Measurements from ENCODE around the gene SMAD4.

DNA sequence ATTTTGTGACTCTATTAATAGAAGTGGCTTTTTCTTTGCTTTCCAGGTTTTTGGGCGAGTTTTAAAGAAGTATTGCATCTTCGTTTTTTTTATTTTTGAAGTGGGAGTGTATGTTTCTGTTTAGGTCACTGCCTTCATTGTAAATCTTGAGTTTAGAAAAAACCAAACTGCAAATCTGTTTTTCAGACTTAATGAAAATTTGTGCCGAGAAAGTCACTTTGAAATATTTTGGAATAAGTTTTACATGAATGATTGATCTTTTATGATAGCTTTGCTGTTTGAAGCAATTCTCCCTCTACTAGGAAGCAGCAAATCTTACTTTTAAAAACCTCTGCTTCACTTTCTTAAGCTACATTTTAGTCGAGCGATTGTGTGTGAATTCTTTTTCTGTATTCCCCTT lies 2.2 kb downstream of the SMAD4 start:
- TF ChIP-seq, protein P1, sequence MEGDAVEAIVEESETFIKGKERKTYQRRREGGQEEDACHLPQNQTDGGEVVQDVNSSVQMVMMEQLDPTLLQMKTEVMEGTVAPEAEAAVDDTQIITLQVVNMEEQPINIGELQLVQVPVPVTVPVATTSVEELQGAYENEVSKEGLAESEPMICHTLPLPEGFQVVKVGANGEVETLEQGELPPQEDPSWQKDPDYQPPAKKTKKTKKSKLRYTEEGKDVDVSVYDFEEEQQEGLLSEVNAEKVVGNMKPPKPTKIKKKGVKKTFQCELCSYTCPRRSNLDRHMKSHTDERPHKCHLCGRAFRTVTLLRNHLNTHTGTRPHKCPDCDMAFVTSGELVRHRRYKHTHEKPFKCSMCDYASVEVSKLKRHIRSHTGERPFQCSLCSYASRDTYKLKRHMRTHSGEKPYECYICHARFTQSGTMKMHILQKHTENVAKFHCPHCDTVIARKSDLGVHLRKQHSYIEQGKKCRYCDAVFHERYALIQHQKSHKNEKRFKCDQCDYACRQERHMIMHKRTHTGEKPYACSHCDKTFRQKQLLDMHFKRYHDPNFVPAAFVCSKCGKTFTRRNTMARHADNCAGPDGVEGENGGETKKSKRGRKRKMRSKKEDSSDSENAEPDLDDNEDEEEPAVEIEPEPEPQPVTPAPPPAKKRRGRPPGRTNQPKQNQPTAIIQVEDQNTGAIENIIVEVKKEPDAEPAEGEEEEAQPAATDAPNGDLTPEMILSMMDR (IDR thresholded peaks at IDR 0.05; ENCODE audit: extremely low read depth in 1 of 2, insufficient read depth in 1 of 2, low read depth in 1 of 2, low read length in 2 of 2) = no peak
- TF ChIP-seq POLR2A (IDR thresholded peaks at IDR 0.05; ENCODE audit: low read depth, low read length) = no peak
- TF ChIP-seq POLR2AphosphoS5 (IDR thresholded peaks at IDR 0.05; ENCODE audit: insufficient read depth, low read depth, low read length) = no peak
- TF ChIP-seq, protein P2, sequence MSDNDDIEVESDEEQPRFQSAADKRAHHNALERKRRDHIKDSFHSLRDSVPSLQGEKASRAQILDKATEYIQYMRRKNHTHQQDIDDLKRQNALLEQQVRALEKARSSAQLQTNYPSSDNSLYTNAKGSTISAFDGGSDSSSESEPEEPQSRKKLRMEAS (IDR thresholded peaks at IDR 0.05; ENCODE audit: insufficient read depth, insufficient read length) = no peak
- TF ChIP-seq EZH2 (IDR thresholded peaks at IDR 0.05; ENCODE audit: borderline replicate concordance, low read depth, low read length, severe bottlenecking) = no peak
